DND-41 (cell line): Measurements from ENCODE around the gene FNDC7.

Source experiments
- ATAC-seq: fragments of 200-7000 bp; cut with Tn5 transposase; 3 replicates; pipeline ENCODE4 v1.9.1; 2021; ENCODE audit warnings: low read depth; ENCODE audit not compliant: insufficient read depth
- DNase-seq: peaks from one replicate; pipeline ENCODE4 v3.0.0-alpha.2; 2020
- H2AFZ ChIP-seq: 2 replicates; pipeline ENCODE4 v1.6.0; 2012; ENCODE audit warnings: low read depth, low read length
- H3K27ac ChIP-seq: 2 replicates; pipeline ENCODE4 v1.5.1; 2012; ENCODE audit warnings: low read length, inconsistent platforms
- H3K27me3 ChIP-seq: fragments of 200-600 bp; sonication (generic); 2 replicates; pipeline ENCODE4 v1.6.0; 2012; ENCODE audit warnings: low read length, mild to moderate bottlenecking, inconsistent platforms; ENCODE audit not compliant: insufficient read depth, poor library complexity
- H3K36me3 ChIP-seq: 2 replicates; pipeline ENCODE4 v1.5.1; 2012; ENCODE audit warnings: low read length, inconsistent platforms; ENCODE audit not compliant: insufficient read depth
- H3K4me1 ChIP-seq: 2 replicates; pipeline ENCODE4 v1.5.1; 2012; ENCODE audit warnings: mild to moderate bottlenecking, low read length; ENCODE audit not compliant: insufficient read depth
- H3K4me2 ChIP-seq: 2 replicates; pipeline ENCODE4 v1.6.0; 2012; ENCODE audit warnings: mild to moderate bottlenecking, moderate library complexity, low read length, inconsistent platforms; ENCODE audit not compliant: insufficient read depth
- H3K4me3 ChIP-seq, 2 experiments: fragments of 200-600 bp in 1 of 2; shearing (Covaris generic) in 1 of 2; 2 replicates each; pipeline ENCODE4 v1.5.1; 2012 to 2016; ENCODE audit warnings: inconsistent platforms in 2 of 2, low read length in 2 of 2, mild to moderate bottlenecking in 2 of 2, low read depth in 1 of 2, moderate library complexity in 1 of 2
- H3K79me2 ChIP-seq: 2 replicates; pipeline ENCODE4 v1.6.0; 2012; ENCODE audit warnings: low read length, inconsistent platforms; ENCODE audit not compliant: insufficient read depth
- H3K9ac ChIP-seq: 2 replicates; pipeline ENCODE4 v1.6.0; 2012; ENCODE audit warnings: low read depth, mild to moderate bottlenecking, inconsistent platforms, low read length, moderate library complexity
- H3K9me3 ChIP-seq: 2 replicates; pipeline ENCODE4 v1.5.1; 2012; ENCODE audit warnings: low read length, moderate library complexity, mild to moderate bottlenecking, inconsistent platforms; ENCODE audit not compliant: insufficient read depth, severe bottlenecking
- H4K20me1 ChIP-seq: 2 replicates; pipeline ENCODE4 v1.6.0; 2012; ENCODE audit warnings: low read length; ENCODE audit not compliant: insufficient read depth
- EZH2 ChIP-seq: IDR thresholded peaks from 3 replicates; pipeline ENCODE4 v1.6.1; 2012; ENCODE audit warnings: borderline replicate concordance, low read depth, mild to moderate bottlenecking, moderate library complexity, low read length, inconsistent platforms; ENCODE audit not compliant: severe bottlenecking
- TF ChIP-seq, protein P1 (sequence below): IDR thresholded peaks from 2 replicates; pipeline ENCODE4 v1.5.1; 2012; ENCODE audit warnings: borderline replicate concordance, low read length, moderate library complexity, mild to moderate bottlenecking; ENCODE audit not compliant: poor library complexity, severe bottlenecking; ENCODE audit errors: extremely low read depth

FNDC7 gene

DNA sequence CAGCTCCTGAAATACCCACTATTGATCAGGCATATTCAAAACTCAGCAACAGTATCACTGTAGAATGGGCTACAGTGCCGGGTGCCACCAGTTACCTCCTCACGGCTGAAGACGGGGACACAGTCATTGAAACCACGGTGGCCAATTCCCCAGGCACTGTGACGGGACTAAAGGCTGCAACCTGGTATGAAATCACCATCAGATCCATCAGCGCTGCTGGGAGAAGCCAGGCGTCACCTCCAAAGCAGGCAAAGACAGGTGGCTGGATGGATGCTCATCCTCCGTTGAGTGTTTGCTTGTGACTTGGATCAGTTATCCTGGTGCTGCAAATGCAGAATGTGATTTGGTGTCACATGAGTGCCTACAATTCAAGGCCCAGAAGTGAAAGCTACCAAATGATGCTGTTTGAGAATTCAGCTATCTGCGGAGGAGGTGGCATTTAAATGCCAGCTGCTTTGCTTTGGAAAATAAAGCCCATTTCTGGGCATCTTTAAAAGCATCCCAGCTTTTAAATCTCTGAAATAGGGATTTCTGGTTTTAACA lies 5.1 kb downstream of the FNDC7 start:
- no peak overlapping the region for H3K4me2 ChIP-seq
- no peaks in the 10 kb centered on the region for H3K4me1 ChIP-seq
- H3K36me3 ChIP-seq: no peaks in the 10 kb centered on the region
- no peaks in the 10 kb centered on the region for H3K79me2 ChIP-seq
- H3K27me3 ChIP-seq: peaks cover 7% of the 10 kb centered on the region
- no peak for TF ChIP-seq EZH2
- TF ChIP-seq, protein P1, sequence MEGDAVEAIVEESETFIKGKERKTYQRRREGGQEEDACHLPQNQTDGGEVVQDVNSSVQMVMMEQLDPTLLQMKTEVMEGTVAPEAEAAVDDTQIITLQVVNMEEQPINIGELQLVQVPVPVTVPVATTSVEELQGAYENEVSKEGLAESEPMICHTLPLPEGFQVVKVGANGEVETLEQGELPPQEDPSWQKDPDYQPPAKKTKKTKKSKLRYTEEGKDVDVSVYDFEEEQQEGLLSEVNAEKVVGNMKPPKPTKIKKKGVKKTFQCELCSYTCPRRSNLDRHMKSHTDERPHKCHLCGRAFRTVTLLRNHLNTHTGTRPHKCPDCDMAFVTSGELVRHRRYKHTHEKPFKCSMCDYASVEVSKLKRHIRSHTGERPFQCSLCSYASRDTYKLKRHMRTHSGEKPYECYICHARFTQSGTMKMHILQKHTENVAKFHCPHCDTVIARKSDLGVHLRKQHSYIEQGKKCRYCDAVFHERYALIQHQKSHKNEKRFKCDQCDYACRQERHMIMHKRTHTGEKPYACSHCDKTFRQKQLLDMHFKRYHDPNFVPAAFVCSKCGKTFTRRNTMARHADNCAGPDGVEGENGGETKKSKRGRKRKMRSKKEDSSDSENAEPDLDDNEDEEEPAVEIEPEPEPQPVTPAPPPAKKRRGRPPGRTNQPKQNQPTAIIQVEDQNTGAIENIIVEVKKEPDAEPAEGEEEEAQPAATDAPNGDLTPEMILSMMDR: no peak
- no peak overlapping the region for H3K9ac ChIP-seq
- H3K4me3 ChIP-seq: no peak overlapping the region
- no peak overlapping the region for H2AFZ ChIP-seq
- DNase-seq: no peak
- no peak for ATAC-seq
- no peak overlapping the region for H3K27ac ChIP-seq
- no peaks in the 10 kb centered on the region for H3K9me3 ChIP-seq
- H4K20me1 ChIP-seq: no peaks in the 10 kb centered on the region

DNA sequence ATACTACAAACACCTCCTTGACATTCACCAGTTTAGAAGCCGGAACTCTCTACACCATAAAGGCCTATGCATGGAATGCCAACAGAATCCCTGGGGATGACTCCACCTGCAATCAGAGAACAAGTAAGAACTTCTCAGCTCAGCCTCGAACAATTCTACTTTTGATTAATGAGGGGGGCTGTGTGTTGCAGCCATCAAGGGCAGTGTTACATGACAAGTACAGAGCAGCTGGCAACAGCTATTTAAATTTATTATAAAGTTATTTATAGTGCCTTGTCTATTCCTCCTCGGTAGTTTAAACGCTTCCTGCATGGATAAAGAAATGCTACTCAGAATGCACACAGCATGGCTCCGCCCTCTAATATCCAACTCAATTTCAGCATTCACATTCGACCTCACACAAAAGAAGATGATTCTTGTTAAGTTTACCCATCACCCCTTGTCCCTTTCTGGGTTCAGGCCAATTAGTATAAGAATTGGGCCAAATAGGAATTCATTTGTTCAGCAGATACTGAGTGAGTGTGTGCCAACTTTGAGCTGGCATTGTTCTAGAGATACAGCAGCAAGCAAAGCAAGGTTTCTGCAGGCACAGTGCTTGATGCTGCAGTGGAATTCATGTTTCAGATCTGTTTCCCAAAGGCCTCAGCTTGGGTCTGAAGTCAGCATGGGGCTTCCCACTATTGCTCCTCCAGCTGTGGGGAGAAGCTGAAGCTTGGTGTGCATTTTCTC lies 6.4 kb downstream of the FNDC7 start:
- no peaks in the 10 kb centered on the region for H3K9me3 ChIP-seq
- no peaks in the 10 kb centered on the region for H3K36me3 ChIP-seq
- H3K4me2 ChIP-seq: no peak overlapping the region
- TF ChIP-seq EZH2: no peak
- TF ChIP-seq, protein P1: no peak
- H4K20me1 ChIP-seq: no peaks in the 10 kb centered on the region
- DNase-seq: no peak
- H3K27me3 ChIP-seq: peaks cover 7% of the 10 kb centered on the region
- no peaks in the 10 kb centered on the region for H3K79me2 ChIP-seq
- H3K4me3 ChIP-seq: no peak overlapping the region
- no peak overlapping the region for H2AFZ ChIP-seq
- H3K9ac ChIP-seq: no peak overlapping the region
- H3K4me1 ChIP-seq: no peaks in the 10 kb centered on the region
- H3K27ac ChIP-seq: no peak overlapping the region
- no peak for ATAC-seq

DNA sequence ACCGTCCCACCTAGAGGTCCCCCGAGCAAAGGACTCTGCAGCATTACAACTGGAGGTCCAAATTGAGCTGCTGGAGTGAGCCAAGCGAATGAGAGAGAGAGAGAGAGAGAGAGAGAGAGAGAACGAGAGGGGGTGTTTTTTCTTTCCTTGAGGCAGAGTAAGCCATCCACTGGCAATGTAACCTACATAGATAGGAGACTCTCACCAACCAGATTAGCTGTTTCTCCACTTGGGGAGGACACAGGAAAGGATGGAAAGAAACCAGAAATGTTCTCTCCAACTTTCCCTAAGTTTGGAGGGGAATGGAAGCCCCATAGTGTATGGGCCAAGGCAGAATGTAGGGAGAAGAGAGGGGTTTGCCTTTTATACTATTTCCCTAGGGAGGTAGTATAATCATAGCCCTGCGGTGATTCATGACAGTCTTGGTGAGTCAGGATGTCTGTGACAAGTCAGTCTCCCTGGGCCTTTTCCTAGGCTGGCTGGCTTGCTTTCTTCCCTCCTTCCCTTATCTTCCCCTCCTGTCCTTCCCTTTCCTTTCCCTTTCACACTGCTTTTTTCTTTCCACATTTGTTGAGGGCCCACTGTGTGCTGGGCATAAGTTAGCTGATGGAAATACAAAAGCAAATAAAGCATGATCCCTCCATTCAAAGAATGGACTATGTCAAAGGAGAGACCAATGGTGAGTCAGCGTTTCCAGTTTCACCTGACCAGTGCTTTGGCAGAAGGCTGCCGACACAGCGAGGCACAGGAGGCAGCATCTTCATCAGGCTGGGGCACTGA lies 7.1 kb downstream of the FNDC7 start:
- Histone ChIP-seq H3K27me3 (peaks cover 7% of the 10 kb centered on the region), H3K79me2 (no peaks in the 10 kb centered on the region), H4K20me1 (no peaks in the 10 kb centered on the region), H3K9me3 (no peaks in the 10 kb centered on the region), H3K36me3 (no peaks in the 10 kb centered on the region), H3K4me2 (no peak overlapping the region), H3K27ac (no peak overlapping the region), H3K4me1 (no peaks in the 10 kb centered on the region), H3K4me3 (no peak overlapping the region), H3K9ac (no peak overlapping the region), H2AFZ (no peak overlapping the region)
- TF ChIP-seq, protein P1: no peak
- no peak for TF ChIP-seq EZH2
- no peak for DNase-seq
- no peak for ATAC-seq
